ENCODE measurements around the gene TINCR. TPM values are rescaled to one million over a fixed set of nuclear protein-coding genes. Genes with fewer than 3 reads are reported as not detected.

Gene TINCR
- total RNA-seq, 4 donors from 2014 or later, result 173 to 255 (median 185) TPM

GRCh38 chr19:5562280-5562679, 5.5 kb downstream of the TINCR start:
- peaks cover 10% of the 10 kb centered on the region for H3K36me3 ChIP-seq
- H3K27me3 ChIP-seq, result peaks cover 39% of the 10 kb centered on the region
- H3K9me3 ChIP-seq, result peaks cover 7% of the 10 kb centered on the region
- H3K4me1 ChIP-seq, result peaks cover 20% of the 10 kb centered on the region
- WGBS, result 90% methylated on average over 7 of the region's 7 CpGs
- H3K27ac ChIP-seq, result no peak overlapping the region
- TF ChIP-seq POLR2A (IDR thresholded peaks at IDR 0.05) (no peak), CTCF (IDR thresholded peaks at IDR 0.05) (no peak), POLR2AphosphoS5 (IDR thresholded peaks at IDR 0.05) (no peak), EP300 (IDR thresholded peaks at IDR 0.05) (no peak)
- H3K4me3 ChIP-seq, result no peak overlapping the region
- DNase-seq (ENCODE audit: low spot score in 2 of 2), result no peak

GRCh38 chr19:5561559-5561958, 6.2 kb downstream of the TINCR start:
- 86% methylated on average over 6 of the region's 6 CpGs for WGBS
- Histone ChIP-seq H3K27me3 (peaks cover 34% of the 10 kb centered on the region), H3K36me3 (peaks cover 10% of the 10 kb centered on the region), H3K4me1 (peaks cover 24% of the 10 kb centered on the region), H3K27ac (no peak overlapping the region), H3K4me3 (no peak overlapping the region), H3K9me3 (peaks cover 7% of the 10 kb centered on the region)
- no peak for DNase-seq (ENCODE audit: low spot score in 2 of 2)
- TF ChIP-seq POLR2AphosphoS5 (IDR thresholded peaks at IDR 0.05), result no peak
- peak; percentile 23 for TF ChIP-seq CTCF (IDR thresholded peaks at IDR 0.05)
- no peak for TF ChIP-seq EP300 (IDR thresholded peaks at IDR 0.05)
- no peak for TF ChIP-seq POLR2A (IDR thresholded peaks at IDR 0.05)

- Histone ChIP-seq H3K4me1 (peaks cover 24% of the 10 kb centered on the region), H3K27ac (peak overlapping the region; percentile 48), H3K9me3 (peaks cover 7% of the 10 kb centered on the region), H3K27me3 (peaks cover 39% of the 10 kb centered on the region), H3K4me3 (no peak overlapping the region), H3K36me3 (peaks cover 10% of the 10 kb centered on the region)
- 32% methylated on average over 14 of the region's 19 CpGs for WGBS
- no peak for DNase-seq (ENCODE audit: low spot score in 2 of 2)
- TF ChIP-seq CTCF (IDR thresholded peaks at IDR 0.05) (no peak), EP300 (IDR thresholded peaks at IDR 0.05) (no peak), POLR2AphosphoS5 (IDR thresholded peaks at IDR 0.05) (no peak)
These were observed 7.6 kb downstream of the TINCR start for GRCh38 chr19:5560156-5560555.

GRCh38 chr19:5559804-5560133, 8.0 kb downstream of the TINCR start:
- no peak for TF ChIP-seq POLR2A (IDR thresholded peaks at IDR 0.05)
- no peak for TF ChIP-seq EP300 (IDR thresholded peaks at IDR 0.05)
- TF ChIP-seq POLR2AphosphoS5 (IDR thresholded peaks at IDR 0.05), result no peak
- no peak for TF ChIP-seq CTCF (IDR thresholded peaks at IDR 0.05)
- 16% methylated on average over 3 of the region's 3 CpGs for WGBS
- peaks cover 10% of the 10 kb centered on the region for H3K36me3 ChIP-seq
- H3K4me3 ChIP-seq, result no peak overlapping the region
- peaks cover 35% of the 10 kb centered on the region for H3K27me3 ChIP-seq
- DNase-seq (ENCODE audit: low spot score in 2 of 2), result no peak
- H3K27ac ChIP-seq, result peak overlapping the region; percentile 48
- H3K4me1 ChIP-seq, result peaks cover 24% of the 10 kb centered on the region
- H3K9me3 ChIP-seq, result peaks cover 7% of the 10 kb centered on the region

GRCh38 chr19:5558101-5558621, 9.6 kb downstream of the TINCR start:
- H3K27ac ChIP-seq, result peak overlapping the region; percentile 72
- 46% methylated on average over 2 of the region's 2 CpGs for WGBS
- TF ChIP-seq POLR2AphosphoS5 (IDR thresholded peaks at IDR 0.05) (no peak), POLR2A (IDR thresholded peaks at IDR 0.05) (no peak), EP300 (IDR thresholded peaks at IDR 0.05) (no peak), CTCF (IDR thresholded peaks at IDR 0.05) (no peak)
- no peak for DNase-seq (ENCODE audit: low spot score in 2 of 2)
- peaks cover 10% of the 10 kb centered on the region for H3K36me3 ChIP-seq
- no peak overlapping the region for H3K4me3 ChIP-seq
- peaks cover 24% of the 10 kb centered on the region for H3K4me1 ChIP-seq
- H3K27me3 ChIP-seq, result peaks cover 23% of the 10 kb centered on the region
- H3K9me3 ChIP-seq, result peaks cover 7% of the 10 kb centered on the region

All from suprapubic skin (tissue), 4 donors.